ENCODE results near the gene ELOB.

- no peak for TF ChIP-seq POLR2A (IDR thresholded peaks at IDR 0.05)
- no peak for TF ChIP-seq CTCF (IDR thresholded peaks at IDR 0.05)
Measured at GRCh38 chr16:2753733-2754020, 23.4 kb downstream of the ELOB start.
